HG03460 (cell line): ENCODE results near the gene BLNK.

Experiments used
- ATAC-seq: cut with Tn5 transposase; IDR thresholded peaks from one replicate; pipeline ENCODE4 v1.9.1; 2021; ENCODE audit not compliant: unreplicated experiment

Gene BLNK

GRCh38 chr10:96264938-96265337 is 6.4 kb downstream of the BLNK start:
- ATAC-seq: no peak

DNA sequence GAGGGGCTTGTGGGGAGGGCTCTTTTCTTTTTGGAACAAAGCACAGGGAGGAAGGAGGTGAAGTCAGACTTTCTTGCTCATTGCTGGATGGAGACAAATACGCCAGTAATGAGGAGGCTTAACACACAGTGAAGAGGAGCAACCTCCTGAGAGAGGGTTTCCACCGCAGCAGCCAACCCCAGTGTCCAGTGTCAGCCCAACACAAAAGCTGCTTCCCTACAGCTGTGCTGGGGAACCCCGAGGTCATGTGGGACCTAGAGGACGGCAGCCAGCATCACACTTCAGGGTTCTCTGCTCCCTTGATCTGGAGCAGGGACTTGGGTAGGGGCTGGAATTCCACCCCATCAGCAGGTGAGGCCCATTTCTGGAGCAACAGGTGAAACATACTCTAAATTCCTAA is 7.7 kb downstream of the BLNK start:
- no peak for ATAC-seq

DNA sequence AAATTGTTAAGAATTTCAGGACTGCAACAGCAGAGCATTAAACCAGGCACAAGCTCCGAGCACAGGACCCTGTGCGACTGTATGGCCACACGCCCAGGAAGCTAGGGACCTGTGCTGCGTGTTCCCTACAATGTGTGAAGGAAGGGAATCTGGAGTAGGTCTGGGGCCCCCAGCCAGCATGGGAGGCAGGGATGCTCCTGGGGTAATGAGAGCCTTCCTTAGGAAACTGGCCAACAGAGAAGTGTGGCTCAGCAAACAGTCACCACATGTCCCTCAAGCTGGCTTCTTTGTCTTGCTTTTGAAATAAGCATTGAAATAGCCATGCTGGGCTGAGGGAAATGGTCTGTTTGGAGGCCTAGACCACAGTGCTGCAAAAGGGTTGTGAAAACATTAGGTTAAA is 8.2 kb downstream of the BLNK start:
- no peak for ATAC-seq

DNA sequence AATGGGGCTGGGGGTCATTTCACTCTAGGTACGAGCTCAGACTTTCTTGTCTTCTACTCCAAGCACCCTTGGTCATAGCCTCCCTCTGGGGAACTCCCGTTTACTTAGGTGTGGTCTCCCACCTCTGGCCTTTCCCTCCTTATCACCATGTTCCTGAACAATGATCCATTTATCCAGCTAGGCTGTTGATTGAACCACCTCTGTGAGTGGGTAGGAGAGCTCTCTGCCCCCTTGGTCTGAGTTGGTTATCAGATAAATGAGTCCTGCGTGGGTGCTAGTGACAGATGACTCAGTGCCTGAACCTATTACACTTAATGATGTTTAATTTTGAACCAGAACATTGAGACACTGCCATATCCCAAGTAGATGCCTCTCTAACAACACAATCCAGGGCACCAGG is 9.4 kb downstream of the BLNK start:
- ATAC-seq: no peak

DNA sequence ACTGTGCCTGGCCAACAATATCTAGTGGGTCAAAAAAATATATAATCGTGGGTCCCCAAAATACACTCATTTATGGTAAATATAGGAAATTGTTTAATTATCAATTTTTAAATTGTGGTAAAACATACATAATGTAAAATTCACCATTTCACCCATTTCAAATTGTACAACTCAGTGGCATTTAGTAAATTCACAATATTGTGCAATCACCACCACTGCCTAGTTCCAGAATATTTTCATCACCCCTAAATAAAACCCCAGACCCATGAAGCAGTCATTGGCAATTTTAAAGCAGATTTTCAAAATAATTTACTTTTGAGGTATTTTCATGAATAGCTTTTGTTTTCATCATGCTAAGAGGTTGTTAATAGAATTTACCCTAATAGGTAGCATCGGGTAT is 10.2 kb downstream of the BLNK start:
- no peak for ATAC-seq

DNA sequence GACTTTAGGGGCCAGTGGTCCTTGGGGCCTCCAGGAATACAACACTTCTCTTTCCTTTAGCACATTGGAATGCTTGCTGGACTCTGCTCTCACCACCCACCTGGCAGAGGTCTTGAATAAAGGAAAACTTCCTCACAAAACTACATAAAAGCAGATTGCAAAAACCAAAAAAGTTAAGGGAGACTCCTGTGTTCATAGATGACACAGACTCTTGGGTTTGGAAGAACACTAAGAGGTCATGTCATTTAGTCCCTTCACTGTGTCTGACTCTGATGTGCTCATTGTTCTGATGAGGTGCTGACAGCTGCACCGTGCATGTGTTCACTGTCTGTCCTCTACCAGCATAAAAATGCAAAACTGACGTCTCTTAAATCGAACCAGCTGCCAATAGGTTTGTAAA is 11.4 kb downstream of the BLNK start:
- ATAC-seq: no peak

DNA sequence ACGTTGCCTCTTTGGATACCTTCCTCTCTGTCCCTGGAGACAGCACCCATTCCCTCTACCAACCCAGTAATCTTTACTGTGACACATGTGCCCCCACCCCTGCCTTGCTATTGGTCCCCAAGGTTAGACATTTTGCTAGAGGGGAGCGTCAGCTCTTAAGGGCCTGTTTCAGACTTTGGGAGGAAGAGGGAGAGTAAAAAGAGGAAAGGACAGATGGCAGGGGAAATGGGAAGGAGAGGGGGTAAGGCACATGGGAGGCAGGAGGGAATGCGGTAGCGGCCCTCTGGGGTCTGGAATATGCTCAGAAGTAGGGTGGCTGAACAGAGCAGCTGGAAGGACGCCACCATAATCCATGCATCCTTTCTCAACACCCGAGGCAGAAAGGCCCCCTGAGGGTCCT is 12.2 kb downstream of the BLNK start:
- ATAC-seq: no peak

DNA sequence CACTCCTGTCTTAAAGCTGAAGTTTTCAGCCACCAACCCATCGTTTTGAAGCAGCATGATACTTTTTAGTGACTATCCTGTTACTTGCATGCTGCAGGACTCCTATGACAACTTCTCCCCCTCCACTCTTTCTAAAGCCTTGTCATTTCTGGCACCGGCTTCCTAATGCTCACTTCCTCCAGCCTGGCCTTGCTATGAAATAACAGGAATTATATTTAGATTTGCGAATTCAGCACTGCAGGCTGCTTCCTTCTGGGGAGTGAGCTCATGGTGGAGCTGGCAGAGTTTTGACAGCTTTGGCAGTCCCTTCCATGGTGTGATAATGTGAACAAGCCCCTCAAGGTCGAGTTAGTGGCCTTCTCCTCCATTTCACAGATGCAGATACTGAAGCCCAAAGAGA is 13.4 kb downstream of the BLNK start:
- no peak for ATAC-seq

GRCh38 chr10:96255549-96256333 is 15.6 kb downstream of the BLNK start:
- no peak for ATAC-seq

GRCh38 chr10:96254976-96255375 is 16.4 kb downstream of the BLNK start:
- no peak for ATAC-seq

DNA sequence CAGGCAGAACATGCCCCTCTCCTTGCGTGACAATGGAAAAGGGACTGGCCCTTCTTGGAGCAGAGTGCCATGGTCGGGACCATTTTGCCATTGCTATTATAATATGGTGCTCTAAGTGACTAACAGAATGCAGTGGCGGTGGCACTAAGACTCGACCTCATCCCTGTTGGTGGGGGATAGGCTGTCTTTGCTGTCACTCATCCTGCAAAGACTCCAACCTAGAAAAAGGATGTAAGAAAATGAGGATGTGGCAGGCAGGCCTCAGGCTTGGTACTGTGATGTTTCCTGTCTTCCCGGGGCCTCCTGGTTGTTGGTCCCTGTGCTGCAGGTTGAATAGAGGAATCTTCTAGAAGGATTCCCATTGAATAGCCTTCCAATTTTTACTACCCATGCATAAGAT is 18.6 kb downstream of the BLNK start:
- ATAC-seq: no peak

- ATAC-seq: no peak
These were observed 21.0 kb downstream of the BLNK start for GRCh38 chr10:96250349-96250748.

DNA sequence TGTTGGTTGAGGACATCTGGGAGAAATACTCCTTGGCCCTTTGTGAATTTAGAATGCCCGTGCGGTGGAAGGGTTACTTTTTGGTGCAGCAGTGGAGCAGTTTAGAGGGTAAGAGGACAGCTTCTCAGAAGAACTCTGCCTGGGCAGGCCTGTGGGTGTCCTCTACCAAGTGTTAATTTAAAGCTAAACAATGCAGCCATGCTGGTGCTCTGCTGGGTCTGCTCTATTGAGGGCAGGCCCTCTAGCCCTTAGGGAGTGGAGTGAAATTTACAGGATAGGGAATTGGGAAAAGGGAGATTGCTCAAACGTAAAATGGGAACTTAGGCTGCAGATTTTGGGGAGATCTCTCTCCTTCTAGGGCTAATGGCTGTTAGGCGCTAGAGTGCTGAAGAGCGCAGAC is 22.1 kb downstream of the BLNK start:
- ATAC-seq: no peak

DNA sequence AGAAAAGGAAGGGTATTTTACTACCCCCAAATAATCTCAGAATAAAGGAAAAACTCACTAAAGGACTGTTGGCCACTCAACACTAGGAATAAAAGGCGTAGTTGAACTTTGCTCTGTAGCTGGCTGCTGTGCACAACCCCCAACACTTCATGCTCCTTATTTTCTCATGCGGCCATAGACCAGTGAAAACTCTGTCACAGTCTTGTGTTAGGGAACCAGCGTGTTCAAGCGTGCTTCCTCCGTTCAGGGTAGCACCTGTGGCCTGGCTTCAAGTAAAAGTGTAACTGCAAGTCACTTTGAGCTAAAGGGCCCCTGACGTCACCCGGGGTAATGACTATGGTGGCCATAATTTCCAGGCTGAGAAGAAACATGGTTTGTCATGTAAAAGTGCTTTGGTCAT is 27.0 kb downstream of the BLNK start:
- peak; percentile 99 for ATAC-seq

DNA sequence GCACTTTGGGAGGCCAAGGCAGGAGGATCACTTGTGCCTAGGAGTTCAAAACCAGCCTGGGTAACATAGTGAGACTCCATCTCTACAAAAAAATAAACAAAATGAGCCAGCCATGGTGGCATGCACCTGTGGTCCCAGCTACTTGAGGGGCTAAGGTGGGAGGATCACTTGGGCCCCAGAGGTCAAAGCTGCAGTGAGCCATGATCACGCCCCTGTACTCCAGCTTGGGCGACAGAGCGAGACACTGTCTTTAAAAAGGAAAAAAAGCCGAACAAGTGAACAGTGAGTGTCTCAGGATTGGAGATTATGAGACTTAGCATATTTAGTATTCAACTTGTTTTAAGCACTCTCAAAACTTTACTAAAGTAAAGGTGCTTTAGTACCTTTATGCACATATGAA is 28.1 kb downstream of the BLNK start:
- no peak for ATAC-seq

DNA sequence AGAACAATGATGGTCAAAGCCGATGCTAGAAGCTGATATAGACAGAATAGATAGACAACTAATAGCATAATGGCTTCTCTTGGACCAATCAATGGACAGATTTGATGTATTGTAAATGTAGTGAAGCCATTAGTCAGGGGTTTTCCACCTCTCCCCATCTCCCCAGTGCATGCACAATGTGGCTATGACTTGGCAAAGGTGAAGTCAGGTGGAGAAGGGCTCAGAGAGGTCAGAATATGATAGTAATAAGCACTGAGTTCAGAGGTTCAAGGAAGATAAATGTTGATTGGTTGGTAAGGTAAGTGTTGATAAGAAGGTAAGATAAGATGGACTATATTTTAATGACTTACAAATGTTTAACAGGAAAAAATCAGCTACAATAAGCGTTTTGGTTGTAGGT is 28.5 kb downstream of the BLNK start:
- ATAC-seq: no peak

DNA sequence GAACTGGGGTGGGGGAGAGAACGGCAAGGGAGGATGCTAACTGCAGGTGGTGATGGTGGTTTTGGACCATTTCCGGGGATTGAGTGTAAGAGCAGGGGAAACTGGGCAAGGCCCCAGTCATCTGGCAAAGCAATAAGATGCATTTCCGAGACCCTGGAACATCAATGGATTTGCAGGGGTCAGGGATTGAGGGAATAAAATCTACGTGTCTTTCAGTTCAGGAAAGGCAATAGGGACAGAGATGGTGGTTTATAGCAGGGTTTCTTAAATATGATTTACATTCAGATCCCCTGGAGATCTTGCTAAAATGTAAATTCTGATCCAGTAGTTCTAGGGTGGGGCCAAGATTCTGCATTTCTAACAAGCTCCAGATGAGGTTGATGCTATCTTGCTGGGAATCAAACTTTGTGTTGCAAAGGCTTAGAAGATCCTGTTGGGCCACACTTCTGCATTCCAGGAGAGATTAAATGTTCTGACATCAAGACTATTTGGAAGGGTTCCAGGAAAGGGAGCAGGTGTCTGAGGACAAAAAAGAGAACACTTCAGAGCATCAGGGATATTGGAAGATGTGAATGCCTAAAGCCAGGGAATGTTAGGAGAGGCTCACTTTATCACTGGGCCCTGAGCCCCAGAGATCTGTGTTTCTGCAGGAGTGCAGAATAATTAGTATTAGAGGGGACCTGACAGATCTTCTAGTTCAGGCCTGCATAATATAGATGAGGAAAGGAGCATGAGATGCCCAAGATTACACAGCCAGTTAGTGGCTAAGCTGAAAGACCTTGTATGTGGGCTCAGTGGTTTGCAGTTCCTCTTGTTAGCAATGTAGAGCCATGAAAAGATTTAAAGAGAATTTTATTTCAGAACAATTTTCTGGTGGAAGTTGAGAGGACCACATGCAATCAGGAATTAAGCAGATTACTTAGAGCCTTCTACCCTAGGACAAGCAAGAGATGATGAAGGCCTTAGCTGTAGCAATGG is 32.4 kb downstream of the BLNK start:
- no peak for ATAC-seq

DNA sequence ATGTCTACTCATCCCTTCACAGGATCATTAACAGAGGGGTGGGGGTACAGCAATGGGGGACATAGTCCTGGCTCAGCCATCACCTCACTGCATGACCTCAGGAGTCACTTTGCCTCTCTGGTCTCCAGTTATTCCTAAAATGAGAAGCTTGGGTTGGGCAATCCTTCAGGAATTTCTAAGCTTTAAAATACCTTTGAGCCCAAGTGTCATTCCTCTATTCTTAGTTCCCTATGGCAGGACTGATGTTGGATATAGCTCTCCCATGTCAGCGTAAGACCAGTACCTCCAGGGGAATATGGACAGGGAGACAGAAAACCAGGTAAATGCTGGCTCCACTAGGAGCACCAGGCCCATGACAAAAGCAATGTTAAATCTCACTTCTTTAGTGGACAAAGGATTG is 34.5 kb downstream of the BLNK start:
- ATAC-seq: no peak

GRCh38 chr10:96236090-96236478 is 35.3 kb downstream of the BLNK start:
- ATAC-seq: no peak

- ATAC-seq: no peak
These were observed 35.9 kb downstream of the BLNK start for GRCh38 chr10:96235326-96236089.

DNA sequence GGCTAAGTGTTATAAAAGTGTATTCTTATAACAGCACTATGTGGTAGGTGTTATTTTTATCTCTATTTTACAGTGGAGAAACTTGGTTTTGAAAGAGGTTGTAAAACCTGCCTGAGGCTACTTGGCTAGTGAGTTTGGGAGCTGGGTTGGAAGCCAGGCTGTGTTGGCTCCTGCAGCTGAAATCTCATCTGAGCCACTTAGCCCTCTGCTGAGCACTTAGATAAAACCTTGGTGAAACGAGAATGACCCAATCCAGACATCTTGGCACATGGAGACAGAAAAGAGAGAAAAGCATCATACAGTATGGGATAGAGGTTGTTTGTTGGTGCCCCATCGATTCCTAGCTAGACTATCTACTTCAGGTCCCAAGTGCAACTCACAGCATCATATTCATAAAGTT is 37.4 kb downstream of the BLNK start:
- no peak for ATAC-seq
